ENCODE data around the gene AHCYL2.

DNA sequence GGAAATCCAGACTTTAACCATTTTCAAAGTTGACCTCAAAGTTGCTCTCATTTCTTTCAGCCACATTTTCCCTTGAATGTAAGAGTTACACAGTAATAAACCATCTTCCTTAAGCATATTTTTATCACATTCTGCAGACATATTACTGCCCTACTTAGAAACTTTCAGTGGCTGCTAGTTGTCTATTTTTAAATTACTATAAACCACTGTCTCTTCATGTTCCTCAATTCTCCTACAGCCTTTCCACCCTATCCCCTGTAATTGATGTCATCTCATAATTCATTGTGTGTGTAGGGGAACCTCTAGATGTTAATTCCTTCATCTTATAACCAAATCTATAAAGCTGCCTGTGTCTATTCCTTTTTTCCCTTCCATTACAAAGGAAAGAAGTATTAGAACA is 131.3 kb downstream of the AHCYL2 start:
- TF ChIP-seq, protein P1, sequence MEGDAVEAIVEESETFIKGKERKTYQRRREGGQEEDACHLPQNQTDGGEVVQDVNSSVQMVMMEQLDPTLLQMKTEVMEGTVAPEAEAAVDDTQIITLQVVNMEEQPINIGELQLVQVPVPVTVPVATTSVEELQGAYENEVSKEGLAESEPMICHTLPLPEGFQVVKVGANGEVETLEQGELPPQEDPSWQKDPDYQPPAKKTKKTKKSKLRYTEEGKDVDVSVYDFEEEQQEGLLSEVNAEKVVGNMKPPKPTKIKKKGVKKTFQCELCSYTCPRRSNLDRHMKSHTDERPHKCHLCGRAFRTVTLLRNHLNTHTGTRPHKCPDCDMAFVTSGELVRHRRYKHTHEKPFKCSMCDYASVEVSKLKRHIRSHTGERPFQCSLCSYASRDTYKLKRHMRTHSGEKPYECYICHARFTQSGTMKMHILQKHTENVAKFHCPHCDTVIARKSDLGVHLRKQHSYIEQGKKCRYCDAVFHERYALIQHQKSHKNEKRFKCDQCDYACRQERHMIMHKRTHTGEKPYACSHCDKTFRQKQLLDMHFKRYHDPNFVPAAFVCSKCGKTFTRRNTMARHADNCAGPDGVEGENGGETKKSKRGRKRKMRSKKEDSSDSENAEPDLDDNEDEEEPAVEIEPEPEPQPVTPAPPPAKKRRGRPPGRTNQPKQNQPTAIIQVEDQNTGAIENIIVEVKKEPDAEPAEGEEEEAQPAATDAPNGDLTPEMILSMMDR (IDR thresholded peaks at IDR 0.05): no peak
- no peak for TF ChIP-seq POLR2A (IDR thresholded peaks at IDR 0.05)

All from adrenal gland (tissue), 5 donors.